ENCODE data around the gene INHA.

Gene INHA

DNA sequence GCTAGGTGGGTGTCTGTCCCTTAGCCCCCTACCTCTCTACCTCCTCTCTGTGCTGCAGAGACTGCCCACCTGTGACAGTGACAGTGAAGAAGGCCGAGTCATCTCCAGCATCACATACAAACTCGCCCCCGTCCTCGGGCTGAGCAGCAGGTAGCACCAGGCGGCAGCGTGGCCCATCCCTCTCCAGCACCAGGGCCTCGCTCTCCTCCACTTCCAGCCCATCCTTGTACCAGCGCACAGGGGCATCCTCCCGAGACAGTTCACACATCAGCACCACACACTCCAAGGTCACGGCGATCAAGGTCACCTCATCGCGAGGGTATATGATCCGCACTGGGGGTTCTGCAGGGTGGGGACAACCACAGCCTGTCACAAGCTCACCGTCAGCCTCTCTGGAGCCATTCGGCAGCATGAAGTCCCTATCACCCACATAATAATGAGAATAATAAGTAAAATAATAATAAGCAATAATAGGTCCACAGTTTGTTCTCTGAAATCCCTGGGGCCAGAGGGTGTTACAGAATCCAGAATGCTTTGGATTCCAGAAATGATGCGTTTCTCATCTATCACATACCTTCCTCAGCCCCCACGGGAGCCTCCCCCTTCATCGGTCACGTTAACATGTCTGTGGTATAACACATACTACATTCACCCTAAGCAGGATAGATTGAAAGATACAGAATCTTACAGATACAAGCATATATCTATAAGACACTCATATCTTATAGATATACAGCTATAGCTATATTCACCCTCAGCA lies 12.8 kb upstream of the INHA start:
- DNase-seq (ENCODE audit: low spot score): no peak

- peak; percentile 59 for DNase-seq (ENCODE audit: low spot score)
Observed at GRCh38 chr2:219560037-219560892, 11.8 kb upstream of the INHA start.

GRCh38 chr2:219560893-219561178 lies 11.3 kb upstream of the INHA start:
- DNase-seq (ENCODE audit: low spot score): no peak

DNA sequence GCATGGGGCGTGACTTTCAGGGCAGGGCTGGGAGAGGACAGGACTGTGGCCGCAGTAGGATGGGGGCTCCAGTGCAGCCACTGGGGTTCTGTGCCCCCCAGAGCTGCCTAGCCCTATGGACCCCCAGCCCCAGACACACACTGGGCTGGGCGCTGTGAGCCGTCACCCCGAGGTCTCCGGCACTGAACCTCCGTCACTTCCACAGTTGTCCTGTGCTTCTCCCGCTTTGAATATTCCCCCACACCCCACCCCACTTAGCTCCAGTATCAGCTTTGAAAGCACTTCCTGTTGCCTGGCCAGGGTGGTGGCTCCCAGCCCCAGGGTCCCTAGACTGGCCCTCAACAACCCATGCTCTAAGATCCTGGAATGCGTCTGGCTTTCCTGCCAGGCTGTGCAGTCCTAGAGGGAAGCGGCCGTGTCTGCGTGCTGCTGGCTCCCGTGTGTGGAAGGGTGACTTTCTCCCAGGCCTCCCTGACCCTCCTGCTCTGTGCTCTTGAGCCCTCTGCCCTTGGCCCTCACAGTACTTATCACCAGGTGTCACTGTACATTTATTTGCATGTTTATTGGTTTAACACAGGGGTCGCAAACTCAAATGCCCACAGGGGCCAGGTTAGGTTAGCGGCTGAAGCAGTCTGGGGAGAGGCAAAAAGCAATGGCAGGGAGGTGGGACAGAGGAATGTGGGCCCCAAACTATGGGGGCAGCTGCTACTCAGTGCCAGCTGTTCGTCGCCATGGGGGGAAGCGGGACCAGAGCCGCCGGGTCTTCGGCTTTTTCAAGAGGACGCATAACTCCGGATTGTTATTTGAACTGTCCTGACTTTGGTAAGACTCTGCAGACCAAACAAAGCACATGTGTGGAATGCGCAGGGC lies 10.7 kb upstream of the INHA start:
- DNase-seq (ENCODE audit: low spot score): no peak

- no peak for DNase-seq (ENCODE audit: low spot score)
Observed at GRCh38 chr2:219562049-219563020, 9.8 kb upstream of the INHA start.

DNA sequence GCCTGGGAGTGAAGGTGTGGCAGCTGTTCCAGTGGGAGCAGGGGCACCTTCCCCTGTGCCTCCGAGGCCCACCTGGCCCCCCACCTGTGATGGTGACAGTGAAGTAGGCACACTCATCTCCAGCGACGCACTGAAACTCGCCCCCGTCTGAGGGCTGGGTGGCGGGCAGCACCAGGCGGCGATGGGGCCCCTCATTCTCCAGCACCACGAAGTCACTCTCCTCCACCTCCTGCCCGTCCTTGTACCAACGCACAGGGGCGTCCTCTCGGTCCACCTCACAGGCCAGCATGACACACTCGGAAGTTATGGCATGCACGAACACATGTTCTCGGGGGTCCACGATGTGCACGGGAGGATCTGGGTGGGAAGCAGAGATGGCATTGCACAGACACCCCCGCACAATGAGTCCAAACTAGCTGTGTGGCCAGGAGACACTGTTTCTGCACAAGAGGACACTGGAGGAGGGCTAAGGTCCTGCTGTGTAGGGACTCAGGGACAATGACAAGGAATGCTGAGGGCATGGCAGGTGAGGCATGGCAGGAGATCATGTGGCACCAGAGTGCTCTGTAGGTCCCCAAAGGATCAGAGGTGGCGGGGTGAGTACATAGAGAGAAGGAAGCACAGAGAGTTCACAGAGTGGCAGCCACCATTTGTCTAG lies 8.7 kb upstream of the INHA start:
- no peak for DNase-seq (ENCODE audit: low spot score)

DNA sequence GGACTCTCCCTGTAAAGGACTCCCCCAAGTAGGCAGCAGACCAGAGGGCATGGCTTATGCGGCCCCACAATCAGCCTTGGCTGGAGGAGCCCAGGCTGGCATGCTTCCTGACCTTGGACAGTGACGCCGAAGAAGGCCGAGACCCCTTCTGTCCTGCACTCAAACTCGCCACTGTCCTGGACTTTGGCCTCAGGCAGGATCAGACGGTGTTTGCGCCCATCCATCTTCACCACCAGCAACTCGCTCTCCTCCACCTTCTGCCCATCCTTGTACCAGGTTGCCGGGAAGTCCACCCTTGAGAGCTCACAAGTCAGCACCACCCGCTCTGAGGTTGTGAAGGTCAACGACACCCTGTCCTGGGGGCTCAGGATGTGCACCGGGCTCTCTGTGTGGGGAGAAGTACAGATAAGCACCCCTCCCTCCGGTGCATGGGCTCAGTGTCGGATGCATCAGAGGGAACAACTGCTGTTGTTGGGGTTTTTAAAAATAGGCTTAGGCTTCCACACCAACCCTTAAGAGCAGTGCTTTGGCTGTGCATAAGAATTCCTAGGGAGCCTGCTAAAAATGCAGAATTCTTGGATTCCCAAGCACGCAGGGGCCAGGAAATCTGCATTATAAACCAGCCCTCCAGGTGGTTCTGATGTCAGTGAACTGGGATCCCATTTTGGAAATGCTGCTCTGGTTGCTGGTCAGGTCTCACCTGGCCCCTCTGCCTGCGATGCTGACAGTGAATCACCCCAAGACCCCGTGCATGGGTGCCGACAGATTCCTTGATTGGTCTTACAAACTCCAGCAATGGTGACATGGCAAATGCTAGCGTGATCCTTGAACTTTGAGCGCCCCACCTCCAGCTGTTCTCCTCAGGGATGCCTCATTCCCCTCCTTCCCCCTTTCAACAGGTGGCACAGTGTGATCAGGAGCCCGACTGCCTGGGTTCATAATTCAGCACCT lies 6.7 kb upstream of the INHA start:
- DNase-seq (ENCODE audit: low spot score): no peak

GRCh38 chr2:219566640-219567039 lies 5.5 kb upstream of the INHA start:
- DNase-seq (ENCODE audit: low spot score): no peak

DNA sequence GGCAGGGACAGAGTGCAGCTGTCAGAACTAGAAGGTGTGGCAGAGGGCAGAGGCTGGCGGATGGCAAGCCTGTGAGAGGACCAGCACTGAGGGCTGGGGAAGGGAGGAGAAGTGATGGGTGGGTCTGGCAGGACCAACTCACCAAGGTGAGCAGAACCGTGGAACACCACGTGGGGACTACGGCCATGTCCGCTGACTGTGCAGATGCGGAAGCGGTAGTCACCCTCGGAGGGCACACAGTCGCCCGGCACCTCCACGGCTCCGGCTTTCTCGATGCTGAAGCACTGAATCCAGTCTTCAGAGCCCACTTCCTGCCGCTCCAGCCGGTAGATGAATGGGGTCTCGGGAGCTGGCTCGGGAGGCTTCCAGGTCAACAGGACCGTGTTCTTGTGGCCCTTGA lies 5.0 kb upstream of the INHA start:
- DNase-seq (ENCODE audit: low spot score): no peak

DNA sequence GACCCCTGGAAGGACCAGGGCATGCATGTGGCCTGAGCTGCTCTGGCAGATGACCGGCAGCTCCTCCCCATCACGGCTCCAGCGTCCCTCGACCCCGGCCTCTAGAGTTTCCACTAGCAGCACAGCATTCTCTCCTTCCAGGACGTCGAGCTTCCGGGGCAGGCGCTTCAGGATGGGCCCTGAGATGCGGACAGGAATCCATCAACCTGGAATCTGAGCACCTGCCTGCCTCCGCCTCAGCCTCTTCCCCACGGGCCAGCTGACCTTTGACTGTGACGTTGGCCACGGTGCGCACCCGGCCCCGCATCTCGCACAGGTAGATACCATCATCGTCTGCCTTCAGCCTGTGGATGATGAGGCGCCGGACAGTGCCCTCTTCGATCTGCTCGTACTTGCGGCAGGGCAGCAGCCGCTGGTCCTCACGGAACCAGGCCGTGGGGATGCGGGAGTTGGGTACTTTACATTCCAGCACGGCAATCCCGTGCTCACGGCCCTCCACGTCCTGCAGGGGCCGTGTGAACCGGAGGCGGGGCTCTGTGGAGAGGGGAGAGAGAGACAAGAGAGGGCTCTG lies 4.2 kb upstream of the INHA start:
- DNase-seq (ENCODE audit: low spot score): no peak

DNA sequence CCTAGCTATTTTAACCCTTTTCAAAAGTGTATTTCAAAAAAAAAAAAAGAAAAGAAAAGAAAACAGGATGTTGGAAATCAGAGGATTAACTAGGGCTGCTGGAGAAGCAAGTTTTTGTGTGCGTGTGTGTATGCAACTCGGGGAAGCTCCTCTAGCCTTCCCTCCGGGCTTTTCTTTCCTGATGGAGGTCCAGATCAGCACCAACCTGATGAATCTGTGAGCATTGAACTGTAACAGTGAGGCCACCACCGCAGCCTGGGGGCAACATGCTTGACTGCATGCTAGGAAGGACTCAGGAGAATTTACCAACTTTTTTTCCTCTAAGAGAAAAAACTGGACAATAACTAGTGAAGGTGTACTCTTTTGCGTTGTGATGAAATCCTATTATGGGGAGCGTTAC lies 3.1 kb upstream of the INHA start:
- no peak for DNase-seq (ENCODE audit: low spot score)

GRCh38 chr2:219569635-219570034 lies 2.5 kb upstream of the INHA start:
- no peak for DNase-seq (ENCODE audit: low spot score)

DNA sequence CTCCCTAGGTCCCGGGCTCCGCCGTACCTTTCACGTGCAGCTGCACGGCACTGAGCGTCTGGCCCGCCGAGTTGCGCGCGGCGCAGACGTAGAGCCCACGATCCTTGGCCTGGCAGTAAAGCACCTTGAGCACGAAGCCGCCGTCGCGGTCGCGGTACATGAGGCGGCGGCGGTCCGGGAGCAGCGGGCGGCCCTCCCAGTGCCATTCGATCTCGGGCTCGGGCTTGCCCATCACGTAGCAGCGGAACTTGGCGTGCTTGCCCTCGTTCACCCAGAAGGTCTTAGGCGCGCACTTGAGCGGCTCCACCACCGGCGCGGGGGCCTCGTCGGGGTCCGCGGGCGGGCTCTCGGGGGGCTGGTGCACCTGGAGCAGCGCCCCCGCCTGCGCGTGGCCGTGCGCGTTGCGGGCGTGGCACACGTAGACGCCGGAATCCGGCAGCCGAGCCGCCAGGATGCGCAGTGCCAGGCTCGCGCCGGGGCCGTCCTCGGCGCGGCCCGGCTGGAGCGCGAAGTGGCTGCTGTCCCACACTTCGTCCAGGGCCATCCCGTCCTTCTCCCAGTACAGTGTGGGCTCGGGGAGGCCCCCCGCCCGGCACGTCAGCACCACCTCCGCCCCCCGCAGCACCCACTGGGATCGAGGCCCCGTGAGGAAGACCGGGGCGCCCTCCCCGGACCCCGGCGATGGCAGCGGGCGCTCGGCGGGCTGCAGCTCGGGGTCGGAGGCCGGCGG lies 1.8 kb upstream of the INHA start:
- peak; percentile 72 for DNase-seq (ENCODE audit: low spot score)

GRCh38 chr2:219570924-219571310 lies 1.2 kb upstream of the INHA start:
- peak; percentile 60 for DNase-seq (ENCODE audit: low spot score)

DNA sequence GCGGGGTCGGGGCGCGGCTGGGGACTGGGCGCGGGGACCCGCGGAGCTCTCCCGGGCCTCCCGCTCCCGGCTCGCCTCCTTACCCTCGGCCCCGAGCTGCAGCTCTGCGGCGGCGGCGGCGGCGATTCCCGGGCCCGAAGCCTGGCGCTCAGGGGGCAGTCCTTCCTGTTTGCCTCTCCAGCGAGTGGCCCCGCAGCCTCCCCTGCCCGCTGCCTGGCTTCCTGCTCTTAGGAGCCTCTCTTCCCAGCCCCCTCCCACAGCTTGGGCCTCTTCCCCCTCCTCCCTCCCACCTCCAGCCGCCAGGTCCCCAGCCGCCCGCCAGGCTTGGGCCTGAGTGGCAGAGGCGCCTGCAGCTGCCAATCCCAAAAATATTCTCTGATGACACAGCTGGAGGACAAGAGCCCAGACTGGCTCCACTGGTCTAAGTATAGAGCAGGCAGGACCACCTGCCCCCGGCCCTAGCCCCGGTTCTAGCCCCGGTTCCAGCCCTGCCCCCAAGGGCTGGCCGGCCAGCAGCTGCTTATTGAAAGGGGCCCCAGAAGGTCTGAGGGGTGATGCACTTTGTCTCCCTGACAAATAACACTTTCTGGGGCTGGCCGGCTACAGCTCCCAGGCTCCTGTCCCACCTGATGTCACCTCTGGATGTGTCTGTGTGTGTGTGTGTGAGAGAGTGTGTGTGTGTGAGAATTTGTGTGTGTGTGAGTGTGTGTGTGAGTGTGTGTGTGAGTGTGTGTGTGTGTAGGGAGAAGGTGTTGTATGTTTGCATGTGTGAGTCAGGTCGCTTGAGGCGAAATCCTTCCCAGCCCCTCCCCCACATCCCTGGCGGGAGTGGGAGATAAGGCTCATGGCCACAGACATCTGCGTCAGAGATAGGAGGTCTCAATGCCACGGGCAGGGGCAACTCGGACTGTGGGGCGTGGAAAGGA lies 536 bp upstream of the INHA start, which contains the start of gene OBSL1:
Gene OBSL1 (minus strand): TSS at position 229 of the 926 bp plus-strand sequence. CDS start 307 bp downstream, outside the sequence.
- DNase-seq (ENCODE audit: low spot score): peak; percentile 81

- DNase-seq (ENCODE audit: low spot score): no peak
Observed at GRCh38 chr2:219573166-219573565, 1.1 kb downstream of the INHA start.
